HUES6 (cell line): ENCODE data around the gene ATP10A.
"Not testable (repeated sequence)": the region's sequence is repeated elsewhere in the genome, so short reads cannot be mapped to it uniquely, and the experiment has no call there.

Experiments used
- H3K27ac ChIP-seq: 2 replicates; pipeline ENCODE4 v1.7.0; 2013; ENCODE audit warnings: low read depth, mild to moderate bottlenecking, low read length, inconsistent platforms
- H3K27me3 ChIP-seq: 2 replicates; pipeline ENCODE4 v1.6.1; 2013; ENCODE audit warnings: low read length; ENCODE audit not compliant: control insufficient read depth, insufficient read depth
- H3K36me3 ChIP-seq: 2 replicates; pipeline ENCODE4 v1.6.1; 2013; ENCODE audit warnings: low read length; ENCODE audit not compliant: control insufficient read depth, insufficient read depth
- H3K4me1 ChIP-seq: 2 replicates; pipeline ENCODE4 v1.6.1; 2013; ENCODE audit warnings: low read length; ENCODE audit not compliant: control insufficient read depth, insufficient read depth
- H3K4me3 ChIP-seq: 2 replicates; pipeline ENCODE4 v1.5.1; 2013; ENCODE audit warnings: low read depth, low read length
- H3K9ac ChIP-seq: one replicate; pipeline ENCODE4 v1.6.1; 2013; ENCODE audit warnings: mild to moderate bottlenecking, low read length
- H3K9me3 ChIP-seq: 2 replicates; pipeline ENCODE4 v1.6.1; 2013; ENCODE audit warnings: low read depth, low read length; ENCODE audit not compliant: control insufficient read depth, insufficient read depth

The ATP10A gene

DNA sequence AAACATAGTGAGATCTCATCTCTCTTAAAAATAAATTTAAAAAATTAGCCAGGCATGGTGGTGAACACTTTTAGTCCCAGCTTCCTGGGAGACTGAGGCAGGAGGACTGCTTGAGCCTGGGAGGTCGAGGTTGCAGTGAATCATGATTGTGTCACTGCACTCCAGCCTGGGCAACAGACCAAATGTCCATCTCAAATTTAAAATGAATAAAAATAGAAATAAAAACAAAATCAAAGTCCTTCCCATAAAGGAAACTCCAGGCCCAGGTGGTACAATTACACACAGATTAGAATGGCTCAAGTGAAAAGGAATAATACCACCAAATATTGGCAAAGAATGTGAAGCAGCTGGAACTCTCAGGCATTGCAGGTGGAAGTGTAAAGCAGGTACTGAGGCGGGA is 19.3 kb upstream of the ATP10A start:
- no peaks in the 10 kb centered on the region for H3K4me1 ChIP-seq
- no peak overlapping the region for H3K4me3 ChIP-seq
- no peaks in the 10 kb centered on the region for H3K9me3 ChIP-seq
- H3K36me3 ChIP-seq = no peaks in the 10 kb centered on the region
- H3K27me3 ChIP-seq = no peaks in the 10 kb centered on the region
- H3K27ac ChIP-seq = no peak overlapping the region
- no peak overlapping the region for H3K9ac ChIP-seq

DNA sequence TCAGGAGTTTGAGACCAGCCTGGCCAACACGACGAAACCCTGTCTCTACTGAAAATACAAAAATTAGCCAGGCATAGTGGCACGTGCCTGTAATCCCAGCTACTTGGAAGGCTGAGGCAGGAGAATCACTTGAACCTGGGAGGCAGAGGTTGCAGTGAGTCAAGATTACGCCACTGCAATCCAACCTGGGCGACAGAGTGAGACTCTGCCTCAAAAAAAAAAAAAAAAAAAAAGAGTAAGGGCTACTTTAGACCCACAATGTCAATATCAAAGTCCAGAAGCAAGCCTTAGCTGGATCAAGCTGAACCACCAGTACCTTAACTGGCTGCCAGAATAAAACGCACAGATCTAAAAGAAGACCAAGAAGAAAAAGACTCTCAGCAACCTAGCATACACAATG is 17.8 kb upstream of the ATP10A start:
- H3K27me3 ChIP-seq, H3K4me1 ChIP-seq, H3K36me3 ChIP-seq, H3K27ac ChIP-seq, H3K9me3 ChIP-seq, H3K9ac ChIP-seq, H3K4me3 ChIP-seq: not testable (repeated sequence)

DNA sequence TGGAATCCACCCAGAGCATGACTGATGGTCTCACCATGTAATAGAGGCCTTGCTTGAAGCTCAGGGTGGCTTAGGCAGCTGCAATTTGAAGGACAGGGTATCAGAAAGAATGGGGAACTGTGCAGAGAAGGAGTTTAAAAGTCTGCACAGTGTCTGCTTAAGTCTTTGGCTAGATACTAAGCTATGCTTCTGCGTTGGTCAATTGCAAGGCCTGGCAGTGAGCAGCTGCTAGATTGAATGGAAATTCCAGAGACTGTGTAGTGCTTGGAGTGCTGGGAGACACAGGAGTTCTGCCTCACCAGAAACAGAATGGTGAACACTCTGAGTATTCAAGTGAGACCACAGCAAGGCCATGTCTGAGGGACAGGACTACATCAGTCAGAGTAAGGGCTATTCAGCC is 17.3 kb upstream of the ATP10A start:
- Histone ChIP-seq H3K36me3 (no peaks in the 10 kb centered on the region), H3K4me3 (no peak overlapping the region), H3K27me3 (no peaks in the 10 kb centered on the region), H3K4me1 (no peaks in the 10 kb centered on the region), H3K9me3 (no peaks in the 10 kb centered on the region), H3K27ac (no peak overlapping the region), H3K9ac (no peak overlapping the region)

GRCh38 chr15:25879438-25879837 is 16.3 kb upstream of the ATP10A start:
- H3K27me3 ChIP-seq = no peaks in the 10 kb centered on the region
- H3K9me3 ChIP-seq = no peaks in the 10 kb centered on the region
- no peak overlapping the region for H3K9ac ChIP-seq
- H3K36me3 ChIP-seq = no peaks in the 10 kb centered on the region
- no peak overlapping the region for H3K27ac ChIP-seq
- H3K4me1 ChIP-seq = no peaks in the 10 kb centered on the region
- no peak overlapping the region for H3K4me3 ChIP-seq

DNA sequence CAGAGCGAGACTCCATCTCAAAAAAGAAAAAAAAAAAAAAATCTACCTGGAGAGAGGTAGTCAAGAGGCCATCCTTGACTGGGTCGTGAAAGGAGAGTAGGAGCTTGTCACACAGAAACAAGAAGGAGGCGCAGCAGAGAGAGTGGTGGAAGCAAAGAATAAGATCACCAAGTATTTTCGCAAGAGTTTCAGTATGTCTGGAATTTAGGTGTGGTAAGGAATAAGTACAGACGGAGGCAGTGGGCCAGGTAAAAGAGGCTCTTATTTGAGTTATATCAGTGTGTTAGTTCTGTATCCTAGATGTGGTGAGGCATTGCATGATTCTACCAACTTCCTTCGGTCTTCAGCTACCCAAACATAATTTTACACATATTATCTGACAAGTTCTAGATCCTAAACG is 14.6 kb upstream of the ATP10A start:
- Histone ChIP-seq H3K4me1 (no peaks in the 10 kb centered on the region), H3K36me3 (no peaks in the 10 kb centered on the region), H3K9ac (no peak overlapping the region), H3K27me3 (no peaks in the 10 kb centered on the region), H3K4me3 (no peak overlapping the region), H3K27ac (no peak overlapping the region), H3K9me3 (no peaks in the 10 kb centered on the region)

DNA sequence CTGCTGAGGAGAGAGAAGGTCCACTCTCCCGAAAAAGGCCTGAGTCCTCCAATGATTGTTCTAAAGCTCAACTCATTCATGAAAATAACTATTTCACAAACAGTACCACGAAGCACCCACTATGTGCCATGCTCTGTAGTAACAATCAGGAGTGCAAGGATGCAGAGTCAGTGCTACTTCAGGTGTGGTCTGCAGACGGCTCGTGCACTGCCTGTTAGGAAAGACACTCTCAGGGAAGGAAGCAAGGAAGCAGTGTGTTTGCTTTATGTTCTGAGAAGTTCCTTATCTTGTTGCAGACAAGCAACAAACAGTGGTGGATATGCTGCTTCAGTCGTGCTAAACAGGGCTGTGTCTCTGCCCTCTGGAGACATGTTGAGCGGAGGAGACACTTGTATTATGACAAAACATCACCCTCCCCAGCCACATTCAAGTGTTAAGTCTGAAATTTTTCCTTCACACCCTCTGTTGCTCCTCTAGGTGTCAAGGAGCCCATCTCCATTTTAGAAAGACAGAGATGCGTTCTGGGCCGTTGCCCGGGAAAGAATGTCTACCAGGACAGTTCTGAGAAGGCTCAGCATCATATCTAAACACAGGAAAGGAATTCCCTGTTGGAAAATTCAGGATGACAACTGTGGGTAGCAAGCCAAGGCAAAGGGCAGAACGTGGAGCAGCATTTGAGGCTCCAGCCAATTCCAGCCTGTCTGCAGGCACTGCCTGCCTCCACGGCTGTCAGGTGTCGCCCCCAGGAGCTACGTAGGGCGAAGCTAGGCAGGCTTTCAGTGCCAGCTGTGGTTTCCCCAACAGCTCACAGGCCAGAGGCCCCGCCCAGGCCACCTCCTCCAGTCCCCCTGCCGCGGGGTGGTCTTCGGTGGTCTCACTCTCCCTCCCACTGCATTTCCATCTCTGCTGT is 13.4 kb upstream of the ATP10A start:
- Histone ChIP-seq H3K27me3 (no peaks in the 10 kb centered on the region), H3K27ac (no peak overlapping the region), H3K9ac (no peak overlapping the region), H3K4me1 (no peaks in the 10 kb centered on the region), H3K9me3 (no peaks in the 10 kb centered on the region), H3K4me3 (no peak overlapping the region), H3K36me3 (no peaks in the 10 kb centered on the region)

DNA sequence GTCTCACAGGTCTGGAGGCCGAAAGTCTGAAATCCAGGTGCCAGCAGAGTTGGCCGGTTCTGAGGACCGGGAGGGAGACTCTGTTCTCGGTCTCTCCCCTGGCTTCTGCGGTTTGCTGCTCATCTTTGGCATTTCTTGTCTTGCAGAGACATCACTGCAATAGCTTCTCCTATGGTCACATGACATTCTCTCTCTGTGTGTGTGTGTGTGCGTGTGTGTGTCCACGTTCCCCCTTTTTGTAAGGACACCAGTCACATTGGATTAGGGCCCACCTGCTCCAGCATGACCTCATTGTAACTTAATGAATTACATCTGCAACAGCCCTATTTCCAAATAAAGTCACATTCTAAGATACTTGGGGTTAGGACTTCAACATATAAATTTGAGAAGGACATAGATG is 12.4 kb upstream of the ATP10A start:
- Histone ChIP-seq H3K27me3 (no peaks in the 10 kb centered on the region), H3K9ac (no peak overlapping the region), H3K27ac (no peak overlapping the region)

GRCh38 chr15:25874379-25874778 is 11.3 kb upstream of the ATP10A start:
- no peak overlapping the region for H3K9ac ChIP-seq
- H3K4me1 ChIP-seq = no peaks in the 10 kb centered on the region
- H3K27ac ChIP-seq = no peak overlapping the region
- H3K4me3 ChIP-seq = no peak overlapping the region
- no peaks in the 10 kb centered on the region for H3K9me3 ChIP-seq
- H3K27me3 ChIP-seq = no peaks in the 10 kb centered on the region
- no peaks in the 10 kb centered on the region for H3K36me3 ChIP-seq

More for the DNA sequence above, 12.4 kb upstream of the ATP10A start:
- no peaks in the 10 kb centered on the region for H3K9me3 ChIP-seq
- no peaks in the 10 kb centered on the region for H3K36me3 ChIP-seq
- H3K4me3 ChIP-seq = no peak overlapping the region
- no peaks in the 10 kb centered on the region for H3K4me1 ChIP-seq

- Histone ChIP-seq H3K9ac (no peak overlapping the region), H3K9me3 (no peaks in the 10 kb centered on the region), H3K4me1 (no peaks in the 10 kb centered on the region), H3K36me3 (no peaks in the 10 kb centered on the region), H3K27me3 (peaks cover 6% of the 10 kb centered on the region), H3K27ac (no peak overlapping the region), H3K4me3 (no peak overlapping the region)
Observed at GRCh38 chr15:25871403-25871802, 8.3 kb upstream of the ATP10A start.

- no peak overlapping the region for H3K9ac ChIP-seq
- no peaks in the 10 kb centered on the region for H3K9me3 ChIP-seq
- H3K4me1 ChIP-seq = no peaks in the 10 kb centered on the region
- H3K27me3 ChIP-seq = peaks cover 11% of the 10 kb centered on the region
- H3K4me3 ChIP-seq = no peak overlapping the region
- H3K27ac ChIP-seq = no peak overlapping the region
- H3K36me3 ChIP-seq = no peaks in the 10 kb centered on the region
Observed at GRCh38 chr15:25870938-25871337, 7.8 kb upstream of the ATP10A start.

GRCh38 chr15:25869701-25870100 is 6.6 kb upstream of the ATP10A start:
- Histone ChIP-seq H3K9ac (no peak overlapping the region), H3K9me3 (no peaks in the 10 kb centered on the region), H3K27ac (no peak overlapping the region), H3K27me3 (peaks cover 23% of the 10 kb centered on the region), H3K4me1 (no peaks in the 10 kb centered on the region), H3K4me3 (no peak overlapping the region), H3K36me3 (no peaks in the 10 kb centered on the region)
